ENCODE data around the gene NDUFV1. TPM values are rescaled to one million over a fixed set of nuclear protein-coding genes. Genes with fewer than 3 reads are reported as not detected.

Gene NDUFV1
- total and polyA plus RNA-seq, 9 of the 15 experiments (the other 6 are each of a cell fraction or from before 2014, with no cell fraction given): 10.8 to 423 (median 209) TPM

- TF ChIP-seq ZMIZ1 (IDR thresholded peaks at IDR 0.05; ENCODE audit: low read depth in 2 of 2, low read length in 2 of 2) (no peak), CTBP1 (IDR thresholded peaks at IDR 0.05; ENCODE audit: borderline replicate concordance) (peak; percentile 85; the same call in 1 of the 2 replicates), ARID4B (CRISPR knock-in tag; IDR thresholded peaks at IDR 0.05) (peak; percentile 80), EP400 (IDR thresholded peaks at IDR 0.05) (peak; percentile 44; the same call in 1 of the 2 replicates), STAT5B (CRISPR knock-in tag; IDR thresholded peaks at IDR 0.05) (no peak), AFF1 (IDR thresholded peaks at IDR 0.05; ENCODE audit: low read depth in 1 of 2, partially characterized antibody in 2 of 2) (peak in 1 of 2 experiments; percentile 58), SIN3B (IDR thresholded peaks at IDR 0.05; ENCODE audit: low read depth) (peak; percentile 71; the same call in 1 of the 2 replicates), NRF1 (conservative IDR thresholded peaks at IDR 0.05 in 1 of 2, IDR thresholded peaks at IDR 0.05 in 1 of 2) (peak; percentile 70 to 74), EWSR1 (IDR thresholded peaks at IDR 0.05; ENCODE audit: borderline replicate concordance, low read depth, partially characterized antibody) (no peak), ARHGAP35 (IDR thresholded peaks at IDR 0.05; ENCODE audit: partially characterized antibody) (no peak), FIP1L1 (IDR thresholded peaks at IDR 0.05; ENCODE audit: low read depth, low read length, poor library complexity, severe bottlenecking) (peak; percentile 59), TAF9B (IDR thresholded peaks at IDR 0.05; ENCODE audit: partially characterized antibody) (no peak), TBP (optimal IDR thresholded peaks at IDR 0.05; ENCODE audit: low read depth, low read length) (peak; percentile 75), JUN (IDR thresholded peaks at IDR 0.05; ENCODE audit: borderline replicate concordance, low read depth, low read length) (peak; percentile 30; the same call in 1 of the 2 replicates), JUN (CRISPR knock-in tag; IDR thresholded peaks at IDR 0.05; ENCODE audit: borderline replicate concordance) (no peak)
Measured at GRCh38 chr11:67630228-67630942, 23.6 kb downstream of the NDUFV1 start (continued).
